ENCODE results near the gene RAD51B. TPM values are rescaled to one million over a fixed set of nuclear protein-coding genes. Genes with fewer than 3 reads are reported as not detected.

The RAD51B gene
- total and polyA plus RNA-seq, 2 donors, result 6.2 to 92.9 TPM

- Histone ChIP-seq H3K36me3 (ENCODE audit: insufficient read depth) (no peaks in the 10 kb centered on the region), H3K4me1 (ENCODE audit: insufficient read depth) (no peaks in the 10 kb centered on the region), H3K27ac (ENCODE audit: low read depth) (no peak overlapping the region), H3K4me3 (ENCODE audit: low read depth, low read length) (no peak overlapping the region)
- WGBS, result 88% methylated on average over 1 of the region's 1 CpG
- no peak for DNase-seq (ENCODE audit: extremely low spot score)
These were observed 641.0 kb downstream of the RAD51B start for GRCh38 chr14:68460541-68460940.

- no peaks in the 10 kb centered on the region for H3K4me1 ChIP-seq (ENCODE audit: insufficient read depth)
- no peak for DNase-seq (ENCODE audit: extremely low spot score)
- H3K36me3 ChIP-seq (ENCODE audit: insufficient read depth), result no peaks in the 10 kb centered on the region
- H3K27ac ChIP-seq (ENCODE audit: low read depth), result no peak overlapping the region
- 82% methylated on average over 4 of the region's 4 CpGs for WGBS
- H3K4me3 ChIP-seq (ENCODE audit: low read depth, low read length), result no peak overlapping the region
These were observed 641.5 kb downstream of the RAD51B start for GRCh38 chr14:68461086-68461485.

GRCh38 chr14:68462683-68463082 lies 643.1 kb downstream of the RAD51B start:
- Histone ChIP-seq H3K4me3 (ENCODE audit: low read depth, low read length) (no peak overlapping the region), H3K4me1 (ENCODE audit: insufficient read depth) (no peaks in the 10 kb centered on the region), H3K27ac (ENCODE audit: low read depth) (no peak overlapping the region), H3K36me3 (ENCODE audit: insufficient read depth) (no peaks in the 10 kb centered on the region)
- DNase-seq (ENCODE audit: extremely low spot score), result no peak
- WGBS, result 92% methylated on average over 1 of the region's 1 CpG

- Histone ChIP-seq H3K36me3 (ENCODE audit: insufficient read depth) (no peaks in the 10 kb centered on the region), H3K4me3 (ENCODE audit: low read depth, low read length) (no peak overlapping the region), H3K27ac (ENCODE audit: low read depth) (no peak overlapping the region), H3K4me1 (ENCODE audit: insufficient read depth) (no peaks in the 10 kb centered on the region)
- DNase-seq (ENCODE audit: extremely low spot score), result no peak
These were observed 643.7 kb downstream of the RAD51B start for GRCh38 chr14:68463299-68463698.

GRCh38 chr14:68463705-68464374 lies 644.3 kb downstream of the RAD51B start:
- no peaks in the 10 kb centered on the region for H3K36me3 ChIP-seq (ENCODE audit: insufficient read depth)
- no peak overlapping the region for H3K27ac ChIP-seq (ENCODE audit: low read depth)
- no peak for DNase-seq (ENCODE audit: extremely low spot score)
- no peak overlapping the region for H3K4me3 ChIP-seq (ENCODE audit: low read depth, low read length)
- H3K4me1 ChIP-seq (ENCODE audit: insufficient read depth), result no peaks in the 10 kb centered on the region

- no peak overlapping the region for H3K4me3 ChIP-seq (ENCODE audit: low read depth, low read length)
These were observed 645.1 kb downstream of the RAD51B start for GRCh38 chr14:68464711-68465110.

GRCh38 chr14:68466491-68466977 lies 647.0 kb downstream of the RAD51B start:
- no peak overlapping the region for H3K27ac ChIP-seq (ENCODE audit: low read depth)
- no peak for DNase-seq (ENCODE audit: extremely low spot score)
- no peak overlapping the region for H3K4me3 ChIP-seq (ENCODE audit: low read depth, low read length)

More at GRCh38 chr14:68464711-68465110, 645.1 kb downstream of the RAD51B start:
- no peaks in the 10 kb centered on the region for H3K36me3 ChIP-seq (ENCODE audit: insufficient read depth)
- 55% methylated on average over 2 of the region's 2 CpGs for WGBS
- H3K4me1 ChIP-seq (ENCODE audit: insufficient read depth), result no peaks in the 10 kb centered on the region
- H3K27ac ChIP-seq (ENCODE audit: low read depth), result no peak overlapping the region
- DNase-seq (ENCODE audit: extremely low spot score), result no peak

GRCh38 chr14:68467425-68467824 lies 647.8 kb downstream of the RAD51B start:
- 91% methylated on average over 4 of the region's 4 CpGs for WGBS
- Histone ChIP-seq H3K27ac (ENCODE audit: low read depth) (no peak overlapping the region), H3K4me1 (ENCODE audit: insufficient read depth) (no peaks in the 10 kb centered on the region), H3K36me3 (ENCODE audit: insufficient read depth) (no peaks in the 10 kb centered on the region), H3K4me3 (ENCODE audit: low read depth, low read length) (no peak overlapping the region)
- DNase-seq (ENCODE audit: extremely low spot score), result no peak

More at GRCh38 chr14:68466491-68466977, 647.0 kb downstream of the RAD51B start:
- WGBS, result 68% methylated on average over 3 of the region's 3 CpGs
- no peaks in the 10 kb centered on the region for H3K4me1 ChIP-seq (ENCODE audit: insufficient read depth)
- no peaks in the 10 kb centered on the region for H3K36me3 ChIP-seq (ENCODE audit: insufficient read depth)

- Histone ChIP-seq H3K4me3 (ENCODE audit: low read depth, low read length) (no peak overlapping the region), H3K36me3 (ENCODE audit: insufficient read depth) (no peaks in the 10 kb centered on the region), H3K4me1 (ENCODE audit: insufficient read depth) (no peaks in the 10 kb centered on the region), H3K27ac (ENCODE audit: low read depth) (no peak overlapping the region)
- WGBS, result 88% methylated on average over 5 of the region's 5 CpGs
- DNase-seq (ENCODE audit: extremely low spot score), result no peak
These were observed 649.0 kb downstream of the RAD51B start for GRCh38 chr14:68468437-68469207.

GRCh38 chr14:68469208-68469713 lies 649.7 kb downstream of the RAD51B start:
- no peak for DNase-seq (ENCODE audit: extremely low spot score)
- H3K4me1 ChIP-seq (ENCODE audit: insufficient read depth), result no peaks in the 10 kb centered on the region
- WGBS, result 93% methylated on average over 5 of the region's 5 CpGs
- H3K36me3 ChIP-seq (ENCODE audit: insufficient read depth), result no peaks in the 10 kb centered on the region
- H3K27ac ChIP-seq (ENCODE audit: low read depth), result no peak overlapping the region
- H3K4me3 ChIP-seq (ENCODE audit: low read depth, low read length), result no peak overlapping the region

GRCh38 chr14:68470361-68470760 lies 650.8 kb downstream of the RAD51B start:
- H3K36me3 ChIP-seq (ENCODE audit: insufficient read depth), result no peaks in the 10 kb centered on the region
- no peak overlapping the region for H3K4me3 ChIP-seq (ENCODE audit: low read depth, low read length)
- WGBS, result 99% methylated on average over 1 of the region's 1 CpG
- DNase-seq (ENCODE audit: extremely low spot score), result no peak
- no peaks in the 10 kb centered on the region for H3K4me1 ChIP-seq (ENCODE audit: insufficient read depth)
- no peak overlapping the region for H3K27ac ChIP-seq (ENCODE audit: low read depth)

- H3K4me1 ChIP-seq (ENCODE audit: insufficient read depth), result no peaks in the 10 kb centered on the region
- no peak overlapping the region for H3K4me3 ChIP-seq (ENCODE audit: low read depth, low read length)
- no peak for DNase-seq (ENCODE audit: extremely low spot score)
- 93% methylated on average over 12 of the region's 12 CpGs for WGBS
- no peaks in the 10 kb centered on the region for H3K36me3 ChIP-seq (ENCODE audit: insufficient read depth)
- H3K27ac ChIP-seq (ENCODE audit: low read depth), result no peak overlapping the region
These were observed 651.7 kb downstream of the RAD51B start for GRCh38 chr14:68471029-68471963.

GRCh38 chr14:68471964-68472508 lies 652.5 kb downstream of the RAD51B start:
- Histone ChIP-seq H3K4me1 (ENCODE audit: insufficient read depth) (no peaks in the 10 kb centered on the region), H3K27ac (ENCODE audit: low read depth) (no peak overlapping the region), H3K36me3 (ENCODE audit: insufficient read depth) (no peaks in the 10 kb centered on the region), H3K4me3 (ENCODE audit: low read depth, low read length) (no peak overlapping the region)
- no peak for DNase-seq (ENCODE audit: extremely low spot score)
- WGBS, result 97% methylated on average over 4 of the region's 4 CpGs

All from urinary bladder (tissue), 4 donors.